ENCODE results near the gene RBM33. TPM values are rescaled to one million over a fixed set of nuclear protein-coding genes. Genes with fewer than 3 reads are reported as not detected.
A peak's percentile ranks its signal among the peaks of the same experiment; 100 is the strongest.

RBM33 gene
- polyA plus RNA-seq, 3 donors = 15.0 to 27.7 (median 22.2) TPM

DNA sequence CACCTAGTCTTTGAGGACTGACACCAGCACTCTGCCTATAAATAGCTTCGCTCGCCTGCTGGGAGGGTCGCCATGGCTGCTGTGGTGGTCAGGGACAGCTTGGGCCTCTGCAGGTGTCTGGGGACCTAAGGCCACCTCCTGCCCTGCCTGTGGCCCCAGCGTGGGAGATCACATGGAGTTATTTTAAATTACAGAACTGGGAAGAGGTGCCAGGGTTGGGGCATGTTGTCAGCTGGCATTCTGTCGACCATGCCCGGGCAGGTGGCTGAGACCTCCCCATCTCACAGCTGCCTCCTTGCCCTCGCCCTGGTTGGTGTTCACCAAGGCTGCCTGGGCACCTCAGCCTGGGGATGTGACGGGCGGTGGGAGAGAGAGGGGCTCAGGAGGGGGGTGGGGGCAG, 149.7 kb downstream of the RBM33 start:
- Mint-ChIP-seq H3K27ac (no peak overlapping the region), H3K9me3 (peaks cover 0 to 11% (median 0%) of the 10 kb centered on the region in 7 donors), H3K4me3 (no peak overlapping the region), H3K36me3 (peaks cover 0 to 2% of the 10 kb centered on the region in 2 donors), H3K27me3 (ENCODE audit: low read depth in 3 of 3) (peaks cover 15 to 47% (median 25%) of the 10 kb centered on the region in 3 donors), H3K4me1 (peaks cover 11% of the 10 kb centered on the region)
- Histone ChIP-seq H3K4me2 (replicated peaks; ENCODE audit: extremely low read depth, low read length, poor library complexity, severe bottlenecking) (no peak overlapping the region), H3K4me3 (replicated peaks in 1 of 3; ENCODE audit: low read depth in 2 of 3, low read length in 3 of 3) (no peak overlapping the region), H3K9ac (ENCODE audit: insufficient read depth, low read length, poor library complexity, severe bottlenecking) (no peak overlapping the region), H4K20me1 (ENCODE audit: insufficient read depth, low read length) (no peaks in the 10 kb centered on the region), H3K4me1 (ENCODE audit: control insufficient read depth in 1 of 2, insufficient read depth in 2 of 2, low read length in 2 of 2) (peaks cover 10 to 12% of the 10 kb centered on the region in 2 donors), H3K27me3 (ENCODE audit: control insufficient read depth in 2 of 2, insufficient read depth in 2 of 2, low read length in 2 of 2) (peaks cover 4 to 23% of the 10 kb centered on the region in 2 donors), H3K27ac (ENCODE audit: low read depth in 1 of 2, low read length in 2 of 2) (no peak overlapping the region), H2AFZ (ENCODE audit: insufficient read depth, low read depth, low read length, poor library complexity, severe bottlenecking) (no peak overlapping the region), H3K36me3 (replicated peaks in 1 of 2; ENCODE audit: control insufficient read depth in 1 of 2, insufficient read depth in 2 of 2, low read length in 2 of 2) (no peaks in the 10 kb centered on the region), H3K9me3 (replicated peaks in 1 of 2; ENCODE audit: control insufficient read depth in 1 of 2, insufficient read depth in 1 of 2, low read length in 2 of 2) (no peaks in the 10 kb centered on the region), H3K79me2 (ENCODE audit: insufficient read depth, low read length) (no peaks in the 10 kb centered on the region)
- TF ChIP-seq, protein P1, sequence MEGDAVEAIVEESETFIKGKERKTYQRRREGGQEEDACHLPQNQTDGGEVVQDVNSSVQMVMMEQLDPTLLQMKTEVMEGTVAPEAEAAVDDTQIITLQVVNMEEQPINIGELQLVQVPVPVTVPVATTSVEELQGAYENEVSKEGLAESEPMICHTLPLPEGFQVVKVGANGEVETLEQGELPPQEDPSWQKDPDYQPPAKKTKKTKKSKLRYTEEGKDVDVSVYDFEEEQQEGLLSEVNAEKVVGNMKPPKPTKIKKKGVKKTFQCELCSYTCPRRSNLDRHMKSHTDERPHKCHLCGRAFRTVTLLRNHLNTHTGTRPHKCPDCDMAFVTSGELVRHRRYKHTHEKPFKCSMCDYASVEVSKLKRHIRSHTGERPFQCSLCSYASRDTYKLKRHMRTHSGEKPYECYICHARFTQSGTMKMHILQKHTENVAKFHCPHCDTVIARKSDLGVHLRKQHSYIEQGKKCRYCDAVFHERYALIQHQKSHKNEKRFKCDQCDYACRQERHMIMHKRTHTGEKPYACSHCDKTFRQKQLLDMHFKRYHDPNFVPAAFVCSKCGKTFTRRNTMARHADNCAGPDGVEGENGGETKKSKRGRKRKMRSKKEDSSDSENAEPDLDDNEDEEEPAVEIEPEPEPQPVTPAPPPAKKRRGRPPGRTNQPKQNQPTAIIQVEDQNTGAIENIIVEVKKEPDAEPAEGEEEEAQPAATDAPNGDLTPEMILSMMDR (IDR thresholded peaks at IDR 0.05) = no peak
- no peak for DNase-seq
- 85% methylated on average over 7 of the region's 9 CpGs for WGBS (ENCODE audit: insufficient coverage)
- intact Hi-C loops (cut with micrococcal nuclease) = loop anchor here (10.0 kb wide), 4 partner anchors 681 to 1461 kb away; no protein-coding TSS in a partner anchor

DNA sequence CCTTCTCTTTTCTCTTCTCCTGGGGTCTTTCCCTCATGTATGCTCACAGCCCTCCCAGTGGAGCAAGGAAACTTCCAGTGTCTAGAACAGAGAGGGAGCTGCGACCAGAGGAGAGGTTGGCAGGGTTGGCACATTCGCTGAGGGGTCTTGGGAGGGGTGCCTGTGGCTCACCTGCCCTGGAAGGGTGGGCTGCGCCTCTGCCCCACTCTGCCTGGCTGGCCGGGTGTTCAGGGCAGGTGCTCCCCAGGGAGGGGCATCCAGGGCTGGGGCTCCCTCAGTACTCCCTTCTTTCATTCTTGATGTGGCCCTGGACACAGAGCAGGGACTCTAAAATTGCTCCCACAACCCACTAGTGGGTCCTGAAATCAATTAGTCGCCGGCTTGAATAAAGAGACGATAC, 150.9 kb downstream of the RBM33 start:
- DNase-seq = no peak
- Mint-ChIP-seq H3K27ac (no peak overlapping the region), H3K4me1 (peaks cover 11% of the 10 kb centered on the region), H3K9me3 (peaks cover 0 to 13% (median 0%) of the 10 kb centered on the region in 7 donors), H3K4me3 (peak overlapping the region in 1 of 2 donors; percentile 50), H3K27me3 (ENCODE audit: low read depth in 3 of 3) (peaks cover 26 to 53% (median 37%) of the 10 kb centered on the region in 3 donors), H3K36me3 (peaks cover 0 to 2% of the 10 kb centered on the region in 2 donors)
- H3K4me1 ChIP-seq (ENCODE audit: control insufficient read depth in 1 of 2, insufficient read depth in 2 of 2, low read length in 2 of 2) = peaks cover 10 to 12% of the 10 kb centered on the region in 2 donors
- TF ChIP-seq, protein P1 (IDR thresholded peaks at IDR 0.05) = no peak
- no peaks in the 10 kb centered on the region for H3K9me3 ChIP-seq (replicated peaks in 1 of 2; ENCODE audit: control insufficient read depth in 1 of 2, insufficient read depth in 1 of 2, low read length in 2 of 2)
- H3K4me2 ChIP-seq (replicated peaks; ENCODE audit: extremely low read depth, low read length, poor library complexity, severe bottlenecking) = no peak overlapping the region
- H2AFZ ChIP-seq (ENCODE audit: insufficient read depth, low read depth, low read length, poor library complexity, severe bottlenecking) = no peak overlapping the region
- peaks cover 8 to 35% of the 10 kb centered on the region in 2 donors for H3K27me3 ChIP-seq (ENCODE audit: control insufficient read depth in 2 of 2, insufficient read depth in 2 of 2, low read length in 2 of 2)
- H3K9ac ChIP-seq (ENCODE audit: insufficient read depth, low read length, poor library complexity, severe bottlenecking) = no peak overlapping the region
- WGBS (ENCODE audit: insufficient coverage) = 90% methylated on average over 3 of the region's 7 CpGs
- H3K27ac ChIP-seq (ENCODE audit: low read depth in 1 of 2, low read length in 2 of 2) = no peak overlapping the region
- H3K79me2 ChIP-seq (ENCODE audit: insufficient read depth, low read length) = no peaks in the 10 kb centered on the region
- no peaks in the 10 kb centered on the region for H3K36me3 ChIP-seq (replicated peaks in 1 of 2; ENCODE audit: control insufficient read depth in 1 of 2, insufficient read depth in 2 of 2, low read length in 2 of 2)
- no peak overlapping the region for H3K4me3 ChIP-seq (replicated peaks in 1 of 3; ENCODE audit: low read depth in 2 of 3, low read length in 3 of 3)
- H4K20me1 ChIP-seq (ENCODE audit: insufficient read depth, low read length) = no peaks in the 10 kb centered on the region
- intact Hi-C loops (cut with micrococcal nuclease) = loop anchor here (10.0 kb wide), 4 partner anchors 679 to 1459 kb away; no protein-coding TSS in a partner anchor
